IPS-15b (cell line): ENCODE results near the gene LDAH.

Source experiments
- H3K27me3 ChIP-seq: one replicate; pipeline ENCODE4 v1.6.1; 2013; ENCODE audit warnings: low read length; ENCODE audit not compliant: control insufficient read depth, insufficient read depth
- H3K36me3 ChIP-seq: one replicate; pipeline ENCODE4 v1.6.1; 2013; ENCODE audit warnings: low read length; ENCODE audit not compliant: control insufficient read depth, insufficient read depth
- H3K4me1 ChIP-seq: one replicate; pipeline ENCODE4 v1.6.1; 2013; ENCODE audit warnings: mild to moderate bottlenecking, low read length; ENCODE audit not compliant: control insufficient read depth, insufficient read depth
- H3K4me3 ChIP-seq: one replicate; pipeline ENCODE4 v1.5.1; 2013; ENCODE audit warnings: low read depth, low read length
- H3K9ac ChIP-seq: one replicate; pipeline ENCODE4 v1.6.1; 2013; ENCODE audit warnings: low read depth, mild to moderate bottlenecking, low read length
- H3K9me3 ChIP-seq: one replicate; pipeline ENCODE4 v1.6.1; 2013; ENCODE audit warnings: mild to moderate bottlenecking, low read length; ENCODE audit not compliant: control insufficient read depth, insufficient read depth

Gene LDAH

GRCh38 chr2:20822535-20823490 lies at the start of gene LDAH:
Gene LDAH, minus strand, starts transcription at chr2:20823101. Its CDS starts 21,638 bp downstream, at chr2:20801463.
- no peaks in the 10 kb centered on the region for H3K4me1 ChIP-seq
- no peaks in the 10 kb centered on the region for H3K9me3 ChIP-seq
- peak within 1 kb of the TSS; percentile 92 for H3K9ac ChIP-seq
- H3K27me3 ChIP-seq = no peaks in the 10 kb centered on the region
- peak within 1 kb of the TSS; percentile 95 for H3K4me3 ChIP-seq
- no peaks in the 10 kb centered on the region for H3K36me3 ChIP-seq

GRCh38 chr2:20868377-20868776 lies 45.5 kb upstream of the LDAH start:
- H3K36me3 ChIP-seq = no peaks in the 10 kb centered on the region
- no peaks in the 10 kb centered on the region for H3K9me3 ChIP-seq
- H3K9ac ChIP-seq = no peak overlapping the region
- H3K4me1 ChIP-seq = no peaks in the 10 kb centered on the region
- no peak overlapping the region for H3K4me3 ChIP-seq
- no peaks in the 10 kb centered on the region for H3K27me3 ChIP-seq

- Histone ChIP-seq H3K9me3 (no peaks in the 10 kb centered on the region), H3K4me3 (no peak overlapping the region), H3K36me3 (no peaks in the 10 kb centered on the region), H3K27me3 (no peaks in the 10 kb centered on the region), H3K9ac (no peak overlapping the region), H3K4me1 (no peaks in the 10 kb centered on the region)
These were observed 39.9 kb upstream of the LDAH start for GRCh38 chr2:20862850-20863249.

- Histone ChIP-seq H3K9me3 (no peaks in the 10 kb centered on the region), H3K4me3 (no peak overlapping the region), H3K36me3 (no peaks in the 10 kb centered on the region), H3K4me1 (no peaks in the 10 kb centered on the region), H3K9ac (no peak overlapping the region), H3K27me3 (no peaks in the 10 kb centered on the region)
These were observed 32.6 kb upstream of the LDAH start for GRCh38 chr2:20855456-20855855.

- Histone ChIP-seq H3K9me3 (no peaks in the 10 kb centered on the region), H3K4me1 (no peaks in the 10 kb centered on the region), H3K4me3 (no peak overlapping the region), H3K9ac (no peak overlapping the region), H3K36me3 (no peaks in the 10 kb centered on the region), H3K27me3 (peaks cover 2% of the 10 kb centered on the region)
These were observed 29.8 kb upstream of the LDAH start for GRCh38 chr2:20852670-20853069.

- Histone ChIP-seq H3K4me3 (no peak overlapping the region), H3K27me3 (peaks cover 2% of the 10 kb centered on the region), H3K36me3 (no peaks in the 10 kb centered on the region), H3K9ac (no peak overlapping the region), H3K4me1 (no peaks in the 10 kb centered on the region), H3K9me3 (no peaks in the 10 kb centered on the region)
These were observed 29.2 kb upstream of the LDAH start for GRCh38 chr2:20852139-20852538.

- Histone ChIP-seq H3K9ac (no peak overlapping the region), H3K36me3 (no peaks in the 10 kb centered on the region), H3K9me3 (no peaks in the 10 kb centered on the region), H3K27me3 (peaks cover 2% of the 10 kb centered on the region), H3K4me1 (no peaks in the 10 kb centered on the region), H3K4me3 (no peak overlapping the region)
These were observed 21.3 kb upstream of the LDAH start for GRCh38 chr2:20844246-20844645.

GRCh38 chr2:20839052-20839451 lies 16.2 kb upstream of the LDAH start:
- Histone ChIP-seq H3K9ac (no peak overlapping the region), H3K9me3 (no peaks in the 10 kb centered on the region), H3K27me3 (no peaks in the 10 kb centered on the region), H3K4me3 (no peak overlapping the region), H3K36me3 (no peaks in the 10 kb centered on the region), H3K4me1 (no peaks in the 10 kb centered on the region)

- Histone ChIP-seq H3K36me3 (no peaks in the 10 kb centered on the region), H3K4me1 (no peaks in the 10 kb centered on the region), H3K9ac (no peak overlapping the region), H3K9me3 (no peaks in the 10 kb centered on the region), H3K4me3 (no peak overlapping the region), H3K27me3 (no peaks in the 10 kb centered on the region)
These were observed 15.1 kb upstream of the LDAH start for GRCh38 chr2:20838016-20838415.

- no peak overlapping the region for H3K9ac ChIP-seq
- no peak overlapping the region for H3K4me3 ChIP-seq
- peaks cover 3% of the 10 kb centered on the region for H3K27me3 ChIP-seq
- no peaks in the 10 kb centered on the region for H3K4me1 ChIP-seq
- H3K9me3 ChIP-seq = no peaks in the 10 kb centered on the region
- no peaks in the 10 kb centered on the region for H3K36me3 ChIP-seq
These were observed 13.6 kb upstream of the LDAH start for GRCh38 chr2:20836521-20836920.

- no peak overlapping the region for H3K9ac ChIP-seq
- no peak overlapping the region for H3K4me3 ChIP-seq
These were observed 11.4 kb upstream of the LDAH start for GRCh38 chr2:20834331-20834730.

GRCh38 chr2:20832606-20833005 lies 9.7 kb upstream of the LDAH start:
- H3K9ac ChIP-seq = no peak overlapping the region

More at GRCh38 chr2:20834331-20834730, 11.4 kb upstream of the LDAH start:
- Histone ChIP-seq H3K27me3 (peaks cover 11% of the 10 kb centered on the region), H3K36me3 (no peaks in the 10 kb centered on the region), H3K9me3 (no peaks in the 10 kb centered on the region), H3K4me1 (no peaks in the 10 kb centered on the region)

More at GRCh38 chr2:20832606-20833005, 9.7 kb upstream of the LDAH start:
- no peaks in the 10 kb centered on the region for H3K4me1 ChIP-seq
- no peak overlapping the region for H3K4me3 ChIP-seq
- no peaks in the 10 kb centered on the region for H3K9me3 ChIP-seq
- H3K27me3 ChIP-seq = peaks cover 11% of the 10 kb centered on the region
- H3K36me3 ChIP-seq = no peaks in the 10 kb centered on the region
